Anterior cingulate cortex (tissue), 58 donors: ENCODE results near the gene RTL9.
"Not testable (repeated sequence)": the region's sequence is repeated elsewhere in the genome, so short reads cannot be mapped to it uniquely, and the experiment has no call there.

Experiments
- DNase-seq, 58 donors: peaks; one replicate each; lab custom pipeline; 2025; lab: John Stamatoyannopoulos, UW

RTL9 gene

GRCh38 chrX:110358548-110358947 is at the start of gene RTL9:
RTL9 (plus strand) TSS chrX:110358848; CDS start chrX:110450618, 91,770 bp downstream.
- DNase-seq: no peak

GRCh38 chrX:110310000-110310790 is 48.5 kb upstream of the RTL9 start:
- no peak for DNase-seq

GRCh38 chrX:110310896-110311295 is 47.8 kb upstream of the RTL9 start:
- DNase-seq: no peak

GRCh38 chrX:110311437-110312230 is 47.0 kb upstream of the RTL9 start:
- DNase-seq: no peak

DNA sequence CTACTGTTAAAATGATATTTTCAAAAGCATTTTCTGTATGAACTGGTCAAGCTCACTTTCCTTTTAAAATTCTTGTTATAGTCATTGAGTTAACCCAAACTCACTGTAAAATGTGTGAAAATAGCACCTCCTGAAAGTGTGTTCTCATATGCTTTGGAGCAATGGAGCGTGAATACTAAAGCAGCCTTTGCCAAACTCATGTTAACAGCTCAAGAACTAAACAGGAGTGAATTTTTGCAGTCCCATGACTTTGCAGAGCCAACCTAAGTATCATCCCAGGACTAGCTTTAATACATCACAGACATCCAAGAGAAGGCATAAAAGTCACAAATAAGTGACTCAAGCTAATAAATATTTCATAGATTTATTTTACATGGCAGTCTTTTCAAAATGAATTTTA is 43.1 kb upstream of the RTL9 start:
- DNase-seq: no peak

GRCh38 chrX:110316351-110317060 is 42.1 kb upstream of the RTL9 start:
- DNase-seq: no peak

GRCh38 chrX:110317061-110317819 is 41.4 kb upstream of the RTL9 start:
- DNase-seq: peak in 39 of 58 donors; percentile 0 to 45 (median 11)

DNA sequence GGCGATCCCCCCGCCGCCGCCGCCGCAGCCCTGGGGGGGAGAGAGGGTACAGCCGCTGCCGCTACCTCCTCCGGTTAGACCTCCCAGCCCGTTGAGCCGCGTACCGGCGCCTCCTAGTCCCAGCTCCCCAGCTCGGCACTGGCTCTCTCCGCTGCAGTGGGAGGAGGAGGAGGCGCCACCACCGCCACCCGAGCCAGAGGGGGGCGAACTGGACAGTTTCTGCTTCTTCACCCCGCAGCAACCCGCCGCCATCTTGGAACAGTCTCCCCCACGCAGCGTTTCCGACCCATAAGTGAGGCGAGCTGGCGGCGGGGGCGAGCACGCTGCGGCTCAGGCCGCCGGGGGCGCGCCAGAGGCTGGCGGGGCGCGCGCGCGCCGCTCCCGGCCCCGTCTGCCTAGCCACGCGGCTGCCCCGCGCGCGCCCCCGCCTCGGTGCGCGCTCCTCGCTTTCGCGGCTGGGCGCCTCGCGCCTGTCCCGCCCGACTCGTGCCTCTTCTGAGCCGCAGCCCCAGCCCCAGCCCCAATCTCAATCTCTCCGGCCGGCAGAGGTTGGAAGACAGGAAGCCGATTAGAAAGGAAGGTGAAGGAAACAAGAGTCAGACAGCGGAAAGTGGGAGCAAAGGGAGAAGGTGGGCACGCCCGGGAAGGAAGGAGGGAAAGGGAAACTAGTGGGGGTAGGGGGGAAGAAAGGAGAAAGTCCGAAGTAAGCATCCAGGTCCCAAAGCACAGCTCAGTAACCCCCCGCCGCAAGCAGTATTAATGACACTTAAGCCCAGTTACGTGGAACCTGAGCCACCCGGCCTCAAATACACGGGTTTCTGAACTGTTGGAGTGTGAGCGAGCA is 40.6 kb upstream of the RTL9 start, which contains the start of gene AMMECR1:
AMMECR1 (minus strand) TSS at position 266 of the 844 bp plus-strand sequence; CDS start at position 252, 14 bp downstream.
- DNase-seq: peak in 56 of 58 donors; percentile 2 to 77 (median 56)

- DNase-seq: no peak
Observed at GRCh38 chrX:110318664-110318968, 40.0 kb upstream of the RTL9 start.

GRCh38 chrX:110320381-110320987 is 38.2 kb upstream of the RTL9 start:
- DNase-seq: no peak

DNA sequence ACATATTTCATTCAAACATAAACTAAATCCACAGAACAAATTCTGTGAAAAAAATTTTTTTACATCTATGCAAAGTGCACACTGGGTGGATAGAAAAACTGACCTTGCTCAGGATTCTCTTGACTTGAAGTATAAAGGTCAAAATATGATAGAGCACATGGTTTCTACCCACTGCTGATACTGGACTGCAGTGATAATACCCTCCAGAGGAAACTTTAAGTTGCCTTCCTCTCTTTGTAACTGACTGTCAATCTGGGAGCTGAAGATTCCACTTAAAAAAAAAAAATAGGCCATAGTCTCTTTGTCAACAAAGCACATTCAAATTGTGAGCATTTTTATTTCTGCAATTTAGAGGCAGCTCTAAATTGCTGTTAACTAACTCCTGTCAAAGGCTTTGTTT is 37.6 kb upstream of the RTL9 start:
- no peak for DNase-seq

DNA sequence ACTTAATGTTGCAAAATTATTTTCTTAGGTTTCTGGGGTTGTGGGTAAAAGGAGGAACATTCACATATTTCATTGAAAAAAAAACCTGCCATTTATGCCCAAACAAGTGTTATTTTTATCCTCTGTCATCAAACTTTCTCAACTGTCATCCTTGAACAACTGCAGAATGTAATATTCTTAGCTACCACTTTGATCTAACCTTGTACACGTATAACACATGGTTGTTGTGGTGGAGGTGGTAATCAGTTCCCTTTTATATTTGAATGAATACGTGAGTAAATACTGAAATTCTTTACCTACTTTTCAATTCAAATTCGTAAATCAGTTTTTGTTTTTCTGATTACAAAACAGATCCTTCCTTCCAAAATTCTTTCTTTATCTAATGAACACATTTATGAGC is 37.0 kb upstream of the RTL9 start:
- DNase-seq: no peak

DNA sequence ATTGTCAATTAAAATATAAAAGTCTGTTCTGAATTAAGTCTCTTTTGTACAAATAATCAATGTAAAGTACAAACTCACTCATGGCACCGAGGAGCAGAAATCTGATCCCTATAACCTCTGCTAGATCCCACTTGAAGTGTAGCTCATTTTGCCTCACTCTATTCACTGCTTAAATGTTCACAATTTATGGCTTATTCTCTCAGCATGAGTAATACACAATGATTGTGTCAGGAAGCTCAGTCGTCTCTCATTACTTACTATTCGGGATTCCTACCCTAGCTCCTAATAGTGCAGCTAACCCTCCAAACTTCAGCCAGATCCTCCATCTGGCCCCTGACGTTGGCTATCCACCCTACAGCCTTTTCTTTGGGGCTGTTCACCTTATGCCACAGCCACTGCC is 36.0 kb upstream of the RTL9 start:
- no peak for DNase-seq

DNA sequence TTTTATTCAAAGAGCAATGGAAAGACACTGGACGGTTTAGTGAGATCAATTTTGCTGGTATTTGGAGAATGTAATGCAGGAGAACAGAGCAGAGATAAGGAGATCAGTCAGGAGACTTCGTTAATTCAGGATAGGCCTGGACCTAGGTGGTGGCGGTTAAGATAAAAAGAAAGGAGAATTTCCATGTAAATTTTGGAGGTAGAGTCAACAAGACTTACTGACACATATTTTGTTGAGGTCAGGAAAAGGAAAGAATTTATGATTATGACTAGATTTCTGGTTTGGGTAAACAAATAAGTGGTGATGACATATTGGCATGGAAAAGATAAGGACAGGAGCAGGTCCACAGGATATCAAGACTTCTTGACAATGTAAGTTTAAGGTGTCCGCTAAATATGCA is 31.9 kb upstream of the RTL9 start:
- no peak for DNase-seq

DNA sequence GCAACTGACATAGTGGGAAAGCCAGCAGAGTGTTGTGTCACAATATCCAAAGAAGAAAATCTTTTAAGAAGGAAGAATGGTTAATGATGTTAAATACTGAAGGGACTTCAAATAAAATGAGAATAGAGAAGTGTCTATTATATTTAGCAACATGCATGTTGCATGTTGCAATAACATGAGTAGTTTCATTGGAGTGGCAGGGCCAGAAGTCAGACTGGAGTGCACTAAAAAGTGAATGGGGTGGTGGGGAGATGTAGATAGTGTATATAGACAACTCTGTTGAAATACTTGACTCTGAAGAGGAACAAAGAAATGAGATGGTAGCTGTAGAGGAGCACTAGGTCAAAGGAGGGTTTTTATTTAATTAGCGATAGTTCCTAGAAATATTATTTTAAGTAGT is 31.3 kb upstream of the RTL9 start:
- no peak for DNase-seq

DNA sequence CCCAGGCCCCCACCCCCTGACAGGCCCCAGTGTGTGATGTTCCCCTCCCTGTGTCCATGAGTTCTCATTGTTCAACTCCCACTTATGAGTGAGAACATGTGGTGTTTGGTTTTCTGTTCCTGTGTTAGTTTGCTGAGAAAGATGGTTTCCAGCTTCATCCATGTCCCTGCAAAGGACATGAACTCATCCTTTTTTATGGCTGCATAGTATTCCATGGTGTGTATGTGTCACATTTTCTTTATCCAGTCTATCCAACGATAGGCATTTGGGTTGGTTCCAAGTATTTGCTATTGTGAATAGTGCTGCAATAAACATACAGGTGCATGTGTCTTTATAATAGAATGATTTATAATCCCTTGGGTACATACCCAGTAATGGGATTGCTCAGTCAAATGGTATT is 30.0 kb upstream of the RTL9 start:
- DNase-seq: not testable (repeated sequence)

GRCh38 chrX:110331444-110332030 is 27.1 kb upstream of the RTL9 start:
- no peak for DNase-seq

DNA sequence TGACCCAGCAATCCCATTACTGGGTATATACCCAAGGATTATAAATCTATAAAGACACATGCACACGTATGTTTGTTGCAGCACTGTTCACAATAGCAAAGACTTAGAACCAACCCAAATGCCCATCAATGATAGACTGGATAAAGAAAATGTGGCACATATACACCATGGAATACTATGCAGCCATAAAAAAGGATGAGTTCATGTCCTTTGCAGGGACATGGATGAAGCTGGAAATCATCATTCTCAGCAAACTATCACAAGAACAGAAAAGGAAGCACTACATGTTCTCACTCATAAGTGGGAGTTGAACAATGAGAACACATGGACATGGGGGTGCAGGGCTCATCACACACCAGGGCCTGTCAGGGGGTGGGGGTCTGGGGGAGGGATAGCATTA is 25.2 kb upstream of the RTL9 start:
- not testable (repeated sequence) for DNase-seq

- no peak for DNase-seq
Observed at GRCh38 chrX:110338935-110339334, 19.7 kb upstream of the RTL9 start.
